Hepatocyte (in vitro differentiated cells): ENCODE measurements around the gene SLC13A5. TPM values are rescaled to one million over a fixed set of nuclear protein-coding genes. Genes with fewer than 3 reads are reported as not detected.

Experiments used
- DNase-seq: peaks from one replicate; pipeline ENCODE4 v3.0.0-alpha.2; 2016; ENCODE audit warnings: low spot score
- H2AFZ ChIP-seq: fragments of 200-600 bp; sonication (generic); 2 replicates; pipeline ENCODE4 v1.6.0; 2016; ENCODE audit warnings: antibody characterized with exemption, mild to moderate bottlenecking
- H3K27ac ChIP-seq: fragments of 200-600 bp; sonication (generic); 2 replicates; pipeline ENCODE4 v1.5.1; 2016; ENCODE audit warnings: mild to moderate bottlenecking
- H3K27me3 ChIP-seq: fragments of 200-600 bp; sonication (generic); 2 replicates; pipeline ENCODE4 v1.6.1; 2016
- H3K36me3 ChIP-seq: fragments of 200-600 bp; sonication (generic); replicated peaks from 2 replicates; pipeline ENCODE4 v1.5.1; 2016; ENCODE audit warnings: low read depth; ENCODE audit not compliant: insufficient read depth
- H3K4me1 ChIP-seq: fragments of 200-600 bp; sonication (generic); 2 replicates; pipeline ENCODE4 v1.5.1; 2016; ENCODE audit warnings: mild to moderate bottlenecking, moderate library complexity; ENCODE audit not compliant: insufficient read depth
- H3K4me2 ChIP-seq: fragments of 200-600 bp; sonication (generic); 2 replicates; pipeline ENCODE4 v1.6.0; 2016
- H3K4me3 ChIP-seq: fragments of 200-600 bp; sonication (generic); 2 replicates; pipeline ENCODE4 v1.5.1; 2016; ENCODE audit warnings: mild to moderate bottlenecking
- H3K79me2 ChIP-seq: fragments of 200-600 bp; sonication (generic); 2 replicates; pipeline ENCODE4 v1.6.0; 2017; ENCODE audit warnings: mild to moderate bottlenecking
- H3K9me2 ChIP-seq: fragments of 200-600 bp; sonication (generic); replicated peaks from 2 replicates; pipeline ENCODE4 v1.6.0; 2017; ENCODE audit warnings: mild to moderate bottlenecking; ENCODE audit not compliant: insufficient read depth
- H3K9me3 ChIP-seq: fragments of 200-600 bp; sonication (generic); 2 replicates; pipeline ENCODE4 v1.5.1; 2016; ENCODE audit warnings: low read depth, mild to moderate bottlenecking
- H4K20me1 ChIP-seq: fragments of 200-600 bp; sonication (generic); 2 replicates; pipeline ENCODE4 v1.6.0; 2016; ENCODE audit warnings: mild to moderate bottlenecking; ENCODE audit not compliant: insufficient read depth, poor library complexity, severe bottlenecking
- EZH2 ChIP-seq: fragments of 200-600 bp; sonication (generic); IDR thresholded peaks from 2 replicates; pipeline ENCODE4 v1.6.1; 2016; ENCODE audit warnings: antibody characterized with exemption, mild to moderate bottlenecking, borderline replicate concordance
- EZH2phosphoT487 ChIP-seq: fragments of 200-600 bp; sonication (generic); IDR thresholded peaks from one replicate; pipeline ENCODE4 v1.6.1; 2018; ENCODE audit warnings: antibody characterized with exemption, mild to moderate bottlenecking, low read depth, moderate library complexity; ENCODE audit not compliant: unreplicated experiment, severe bottlenecking
- WGBS: methylation state at CpG from one replicate; pipeline ENCODE4 v1.1.6; 2016; ENCODE audit warnings: low lambda C conversion rate; ENCODE audit errors: missing lambda C conversion rate; 5-methylcytosine and 5-hydroxymethylcytosine counted together
- polyA plus RNA-seq: library from polyadenylated mRNA; unstranded; fragments of >200 nt; fragmentation: Nextera tagmentation; extraction: Ambion mirVana; gene quantifications from 2 replicates; pipeline ENCODE4 v1.2.1, GENCODE V29; 2016
- total RNA-seq: library from RNA; depleted of rRNA; stranded (reverse); fragments of >200 nt; gene quantifications from 2 replicates; pipeline ENCODE4 v1.2.3, GENCODE V29; 2014
- TF ChIP-seq, protein P1 (sequence below): fragments of 200-600 bp; sonication (generic); IDR thresholded peaks from 2 replicates; pipeline ENCODE4 v1.5.1; 2016; ENCODE audit warnings: antibody characterized with exemption, mild to moderate bottlenecking; ENCODE audit not compliant: poor library complexity

Gene SLC13A5
- total and polyA plus RNA-seq, 2 experiments from 2014 or later, result 7.3 to 18.5 TPM

GRCh38 chr17:6724009-6724408 lies 10.8 kb upstream of the SLC13A5 start:
- Histone ChIP-seq H3K27me3 (peaks cover 7% of the 10 kb centered on the region), H3K36me3 (no peaks in the 10 kb centered on the region), H2AFZ (no peak overlapping the region), H3K4me2 (no peak overlapping the region), H3K9me3 (no peaks in the 10 kb centered on the region), H3K27ac (no peak overlapping the region), H3K4me3 (no peak overlapping the region), H3K9me2 (no peaks in the 10 kb centered on the region), H3K4me1 (no peaks in the 10 kb centered on the region), H3K79me2 (no peaks in the 10 kb centered on the region), H4K20me1 (no peaks in the 10 kb centered on the region)
- TF ChIP-seq EZH2phosphoT487 (no peak), EZH2 (no peak)
- TF ChIP-seq, protein P1, sequence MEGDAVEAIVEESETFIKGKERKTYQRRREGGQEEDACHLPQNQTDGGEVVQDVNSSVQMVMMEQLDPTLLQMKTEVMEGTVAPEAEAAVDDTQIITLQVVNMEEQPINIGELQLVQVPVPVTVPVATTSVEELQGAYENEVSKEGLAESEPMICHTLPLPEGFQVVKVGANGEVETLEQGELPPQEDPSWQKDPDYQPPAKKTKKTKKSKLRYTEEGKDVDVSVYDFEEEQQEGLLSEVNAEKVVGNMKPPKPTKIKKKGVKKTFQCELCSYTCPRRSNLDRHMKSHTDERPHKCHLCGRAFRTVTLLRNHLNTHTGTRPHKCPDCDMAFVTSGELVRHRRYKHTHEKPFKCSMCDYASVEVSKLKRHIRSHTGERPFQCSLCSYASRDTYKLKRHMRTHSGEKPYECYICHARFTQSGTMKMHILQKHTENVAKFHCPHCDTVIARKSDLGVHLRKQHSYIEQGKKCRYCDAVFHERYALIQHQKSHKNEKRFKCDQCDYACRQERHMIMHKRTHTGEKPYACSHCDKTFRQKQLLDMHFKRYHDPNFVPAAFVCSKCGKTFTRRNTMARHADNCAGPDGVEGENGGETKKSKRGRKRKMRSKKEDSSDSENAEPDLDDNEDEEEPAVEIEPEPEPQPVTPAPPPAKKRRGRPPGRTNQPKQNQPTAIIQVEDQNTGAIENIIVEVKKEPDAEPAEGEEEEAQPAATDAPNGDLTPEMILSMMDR, result no peak
- WGBS, result 86% methylated on average over 5 of the region's 5 CpGs
- DNase-seq, result no peak

- no peak for TF ChIP-seq EZH2phosphoT487
- no peak for TF ChIP-seq EZH2
- TF ChIP-seq, protein P1, result no peak
- Histone ChIP-seq H3K27ac (no peak overlapping the region), H3K4me3 (no peak overlapping the region), H4K20me1 (no peaks in the 10 kb centered on the region), H3K27me3 (peaks cover 9% of the 10 kb centered on the region), H3K36me3 (no peaks in the 10 kb centered on the region), H3K9me3 (no peaks in the 10 kb centered on the region), H3K4me2 (no peak overlapping the region), H3K79me2 (no peaks in the 10 kb centered on the region), H3K4me1 (no peaks in the 10 kb centered on the region), H2AFZ (no peak overlapping the region), H3K9me2 (no peaks in the 10 kb centered on the region)
- no peak for DNase-seq
- 86% methylated on average over 5 of the region's 5 CpGs for WGBS
These were observed 8.6 kb upstream of the SLC13A5 start for GRCh38 chr17:6721744-6722143.

GRCh38 chr17:6716736-6717135 lies 3.6 kb upstream of the SLC13A5 start:
- no peaks in the 10 kb centered on the region for H3K9me2 ChIP-seq
- no peak for TF ChIP-seq EZH2
- TF ChIP-seq EZH2phosphoT487, result no peak
- TF ChIP-seq, protein P1, result no peak
- DNase-seq, result no peak

GRCh38 chr17:6714315-6714874 lies 1.2 kb upstream of the SLC13A5 start:
- H3K4me2 ChIP-seq, result peak overlapping the region; percentile 88

More at GRCh38 chr17:6716736-6717135, 3.6 kb upstream of the SLC13A5 start:
- no peak overlapping the region for H2AFZ ChIP-seq
- no peak overlapping the region for H3K4me3 ChIP-seq
- WGBS, result 70% methylated on average over 2 of the region's 2 CpGs
- no peaks in the 10 kb centered on the region for H4K20me1 ChIP-seq
- H3K4me2 ChIP-seq, result no peak overlapping the region
- no peaks in the 10 kb centered on the region for H3K9me3 ChIP-seq
- no peaks in the 10 kb centered on the region for H3K36me3 ChIP-seq
- H3K27me3 ChIP-seq, result peaks cover 21% of the 10 kb centered on the region
- no peak overlapping the region for H3K27ac ChIP-seq
- peaks cover 7% of the 10 kb centered on the region for H3K4me1 ChIP-seq
- H3K79me2 ChIP-seq, result no peaks in the 10 kb centered on the region

More at GRCh38 chr17:6714315-6714874, 1.2 kb upstream of the SLC13A5 start:
- WGBS, result 87% methylated on average over 7 of the region's 7 CpGs
- H3K27ac ChIP-seq, result no peak overlapping the region
- peaks cover 21% of the 10 kb centered on the region for H3K27me3 ChIP-seq
- H3K9me3 ChIP-seq, result no peaks in the 10 kb centered on the region
- TF ChIP-seq EZH2phosphoT487, result no peak
- peak; percentile 10 for TF ChIP-seq EZH2
- H3K36me3 ChIP-seq, result no peaks in the 10 kb centered on the region
- peak overlapping the region; percentile 69 for H2AFZ ChIP-seq
- no peaks in the 10 kb centered on the region for H4K20me1 ChIP-seq
- DNase-seq, result no peak
- peaks cover 7% of the 10 kb centered on the region for H3K4me1 ChIP-seq
- H3K4me3 ChIP-seq, result no peak overlapping the region
- no peaks in the 10 kb centered on the region for H3K9me2 ChIP-seq
- no peaks in the 10 kb centered on the region for H3K79me2 ChIP-seq
